Mesothelial cell of epicardium (in vitro differentiated cells): ENCODE data around the gene RALBP1. TPM values are rescaled to one million over a fixed set of nuclear protein-coding genes. Genes with fewer than 3 reads are reported as not detected.

ENCODE experiments used
- DNase-seq, 2 experiments: peaks; one replicate each; pipeline ENCODE4 v3.0.0; 2021; ENCODE audit warnings: low spot score in 2 of 2; ENCODE audit not compliant: unreplicated experiment in 2 of 2
- H3K27ac Mint-ChIP-seq: 2 replicates; pipeline ENCODE4 v1.8.0; 2021; ENCODE audit warnings: mixed read lengths
- H3K27me3 Mint-ChIP-seq: 2 replicates; pipeline ENCODE4 v1.8.0; 2021; ENCODE audit warnings: low read depth, mixed read lengths
- H3K36me3 Mint-ChIP-seq: 2 replicates; pipeline ENCODE4 v1.8.0; 2021; ENCODE audit warnings: mixed read lengths
- H3K4me1 Mint-ChIP-seq: 2 replicates; pipeline ENCODE4 v1.8.0; 2021; ENCODE audit warnings: mixed read lengths
- H3K4me3 Mint-ChIP-seq: 2 replicates; pipeline ENCODE4 v1.8.0; 2021; ENCODE audit warnings: mild to moderate bottlenecking, moderate library complexity, mixed read lengths
- H3K9me3 Mint-ChIP-seq: 2 replicates; pipeline ENCODE4 v1.8.0; 2021; ENCODE audit warnings: mixed read lengths
- total RNA-seq: library from RNA; stranded (reverse); gene quantifications from 3 replicates; pipeline ENCODE4 v1.2.1, GENCODE V29; 2021
- TF ChIP-seq, protein P1 (sequence below): fragments of 200-600 bp; sonication (generic); IDR thresholded peaks from one replicate; pipeline ENCODE4 v1.5.0; 2021; ENCODE audit warnings: antibody characterized with exemption; ENCODE audit not compliant: unreplicated experiment

RALBP1 gene
- total RNA-seq, 1 donor from 2014 or later: 44.7 TPM

GRCh38 chr18:9531791-9532410 is 56.6 kb downstream of the RALBP1 start:
- Mint-ChIP-seq H3K27ac (no peak overlapping the region), H3K4me3 (no peak overlapping the region), H3K36me3 (peaks cover 53% of the 10 kb centered on the region), H3K4me1 (peaks cover 8% of the 10 kb centered on the region), H3K27me3 (no peaks in the 10 kb centered on the region), H3K9me3 (peaks cover 15% of the 10 kb centered on the region)
- TF ChIP-seq, protein P1, sequence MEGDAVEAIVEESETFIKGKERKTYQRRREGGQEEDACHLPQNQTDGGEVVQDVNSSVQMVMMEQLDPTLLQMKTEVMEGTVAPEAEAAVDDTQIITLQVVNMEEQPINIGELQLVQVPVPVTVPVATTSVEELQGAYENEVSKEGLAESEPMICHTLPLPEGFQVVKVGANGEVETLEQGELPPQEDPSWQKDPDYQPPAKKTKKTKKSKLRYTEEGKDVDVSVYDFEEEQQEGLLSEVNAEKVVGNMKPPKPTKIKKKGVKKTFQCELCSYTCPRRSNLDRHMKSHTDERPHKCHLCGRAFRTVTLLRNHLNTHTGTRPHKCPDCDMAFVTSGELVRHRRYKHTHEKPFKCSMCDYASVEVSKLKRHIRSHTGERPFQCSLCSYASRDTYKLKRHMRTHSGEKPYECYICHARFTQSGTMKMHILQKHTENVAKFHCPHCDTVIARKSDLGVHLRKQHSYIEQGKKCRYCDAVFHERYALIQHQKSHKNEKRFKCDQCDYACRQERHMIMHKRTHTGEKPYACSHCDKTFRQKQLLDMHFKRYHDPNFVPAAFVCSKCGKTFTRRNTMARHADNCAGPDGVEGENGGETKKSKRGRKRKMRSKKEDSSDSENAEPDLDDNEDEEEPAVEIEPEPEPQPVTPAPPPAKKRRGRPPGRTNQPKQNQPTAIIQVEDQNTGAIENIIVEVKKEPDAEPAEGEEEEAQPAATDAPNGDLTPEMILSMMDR: no peak
- no peak for DNase-seq

DNA sequence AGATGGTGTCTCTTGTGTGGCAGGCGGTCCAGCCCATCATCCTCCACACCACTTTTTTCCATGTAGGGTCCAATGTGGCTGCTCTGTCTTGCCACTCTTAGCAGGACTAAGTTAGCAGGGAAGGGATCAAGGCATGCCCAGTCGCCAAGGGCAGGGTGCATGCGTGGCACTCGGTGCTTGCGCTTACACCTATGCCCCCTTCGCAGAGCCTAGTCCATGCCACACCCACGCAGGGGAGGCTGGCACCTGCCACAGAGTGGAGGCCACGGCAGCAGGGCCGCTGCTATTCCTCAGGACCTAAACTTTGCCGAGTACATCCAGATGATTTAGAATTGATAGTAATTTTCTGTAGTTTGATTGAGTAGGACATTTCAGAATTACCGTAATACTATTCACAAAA is 59.5 kb downstream of the RALBP1 start:
- Mint-ChIP-seq H3K4me3 (no peak overlapping the region), H3K36me3 (peaks cover 32% of the 10 kb centered on the region), H3K4me1 (peaks cover 8% of the 10 kb centered on the region), H3K9me3 (no peaks in the 10 kb centered on the region), H3K27me3 (no peaks in the 10 kb centered on the region), H3K27ac (no peak overlapping the region)
- DNase-seq: no peak
- TF ChIP-seq, protein P1: no peak

DNA sequence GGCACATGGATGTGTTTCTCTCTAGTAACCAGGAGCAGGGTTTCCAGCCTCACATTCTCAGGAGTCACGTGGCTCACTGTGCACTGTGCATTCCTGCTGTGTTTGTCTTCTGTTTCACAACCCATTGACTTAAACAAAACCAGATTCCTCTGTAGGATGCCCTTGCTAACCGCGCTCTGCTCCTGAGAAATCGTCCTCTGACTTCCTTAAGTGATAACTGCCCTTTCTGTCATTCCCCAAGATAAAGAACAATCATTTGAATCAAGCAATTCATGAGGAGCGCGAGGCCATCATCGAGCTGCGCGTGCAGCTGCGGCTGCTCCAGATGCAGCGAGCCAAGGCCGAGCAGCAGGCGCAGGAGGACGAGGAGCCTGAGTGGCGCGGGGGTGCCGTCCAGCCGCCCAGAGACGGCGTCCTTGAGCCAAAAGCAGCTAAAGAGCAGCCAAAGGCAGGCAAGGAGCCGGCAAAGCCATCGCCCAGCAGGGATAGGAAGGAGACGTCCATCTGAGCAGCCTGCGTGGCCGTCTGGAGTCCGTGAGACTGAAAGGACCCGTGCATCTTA is 60.2 kb downstream of the RALBP1 start:
- no peaks in the 10 kb centered on the region for H3K27me3 Mint-ChIP-seq
- peak overlapping the region; percentile 47 for H3K27ac Mint-ChIP-seq
- no peaks in the 10 kb centered on the region for H3K9me3 Mint-ChIP-seq
- TF ChIP-seq, protein P1: no peak
- no peak for DNase-seq
- no peak overlapping the region for H3K4me3 Mint-ChIP-seq
- H3K36me3 Mint-ChIP-seq: peaks cover 30% of the 10 kb centered on the region
- peaks cover 8% of the 10 kb centered on the region for H3K4me1 Mint-ChIP-seq

DNA sequence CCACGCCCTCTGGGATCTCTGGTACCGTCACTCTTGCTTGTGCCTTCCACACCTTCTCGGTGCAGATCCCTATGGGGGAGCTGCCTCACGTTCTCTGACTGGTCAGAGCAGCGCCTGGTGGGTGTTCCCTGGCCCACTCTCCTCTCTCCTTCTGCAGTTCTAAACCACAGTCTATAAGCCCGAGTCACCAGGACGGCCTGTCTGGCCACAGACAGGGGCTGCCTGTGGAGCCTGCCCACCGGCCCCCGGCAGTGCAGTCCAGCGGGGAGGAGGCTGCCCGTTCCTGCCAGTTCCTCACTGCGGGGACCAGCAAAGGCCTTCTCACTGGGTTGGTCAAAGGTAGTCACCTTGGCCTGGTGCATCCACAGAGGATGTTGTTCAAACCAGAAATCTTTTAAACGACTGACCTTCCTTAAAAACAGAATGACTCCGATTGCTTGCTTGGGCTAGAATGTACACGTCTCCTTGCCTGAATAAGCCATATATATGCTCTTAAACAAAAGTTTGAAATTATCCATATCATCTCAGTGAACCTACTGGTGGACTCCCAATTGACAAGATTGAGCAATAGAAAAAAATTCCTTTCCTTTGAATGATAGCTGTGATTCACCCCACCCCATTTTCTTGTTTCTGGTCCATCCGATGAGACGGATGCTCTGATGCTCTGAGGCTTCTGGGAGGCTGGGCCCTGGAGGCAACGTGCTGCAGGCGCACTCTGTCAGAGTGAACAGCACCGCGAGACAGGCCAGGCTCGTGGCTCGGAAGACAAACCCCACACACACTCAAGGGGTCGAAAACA is 61.2 kb downstream of the RALBP1 start:
- Mint-ChIP-seq H3K4me1 (peaks cover 8% of the 10 kb centered on the region), H3K36me3 (peaks cover 26% of the 10 kb centered on the region), H3K4me3 (no peak overlapping the region), H3K27me3 (no peaks in the 10 kb centered on the region), H3K27ac (no peak overlapping the region), H3K9me3 (no peaks in the 10 kb centered on the region)
- no peak for DNase-seq
- TF ChIP-seq, protein P1: no peak

DNA sequence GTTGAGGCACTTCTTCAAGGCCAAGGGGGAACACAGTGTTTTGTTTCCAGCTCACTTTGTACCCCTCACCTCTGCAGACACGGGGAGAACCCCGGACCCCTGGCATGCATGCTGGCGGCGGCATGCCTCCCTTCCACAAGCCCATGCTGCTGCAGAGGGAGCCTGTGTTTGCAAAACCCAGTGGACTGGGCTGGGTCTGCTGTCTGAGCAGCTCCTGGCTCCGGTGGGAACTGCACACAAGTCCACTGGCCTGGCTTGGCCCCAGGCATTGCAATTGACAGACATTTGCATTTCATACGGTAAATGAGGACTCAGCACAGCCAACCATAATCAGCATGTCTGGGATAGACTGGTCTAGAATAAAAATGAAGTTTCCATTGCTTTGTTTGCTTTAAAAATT is 62.4 kb downstream of the RALBP1 start:
- TF ChIP-seq, protein P1: no peak
- Mint-ChIP-seq H3K4me1 (peaks cover 8% of the 10 kb centered on the region), H3K27me3 (no peaks in the 10 kb centered on the region), H3K4me3 (no peak overlapping the region), H3K27ac (no peak overlapping the region), H3K9me3 (no peaks in the 10 kb centered on the region), H3K36me3 (peaks cover 26% of the 10 kb centered on the region)
- DNase-seq: no peak
